NCI-H2227 (cell line): Measurements from ENCODE around the gene CNTN2.

ENCODE experiments used
- DNase-seq: peaks from one replicate; lab custom pipeline; 2025; ENCODE audit not compliant: unreplicated experiment; lab: John Stamatoyannopoulos, UW

CNTN2 gene

GRCh38 chr1:205072286-205072685, 29.3 kb downstream of the CNTN2 start:
- no peak for DNase-seq

GRCh38 chr1:205072881-205073280, 29.9 kb downstream of the CNTN2 start:
- DNase-seq = no peak

- no peak for DNase-seq
These were observed 30.5 kb downstream of the CNTN2 start for GRCh38 chr1:205073511-205073910.

- DNase-seq = no peak
These were observed 31.1 kb downstream of the CNTN2 start for GRCh38 chr1:205074084-205074483.

- DNase-seq = no peak
These were observed 31.5 kb downstream of the CNTN2 start for GRCh38 chr1:205074513-205074912.

- no peak for DNase-seq
These were observed 32.7 kb downstream of the CNTN2 start for GRCh38 chr1:205075642-205076155.

GRCh38 chr1:205076245-205076761, 33.3 kb downstream of the CNTN2 start:
- no peak for DNase-seq

- no peak for DNase-seq
These were observed 34.3 kb downstream of the CNTN2 start for GRCh38 chr1:205077158-205077933.

- no peak for DNase-seq
These were observed 34.9 kb downstream of the CNTN2 start for GRCh38 chr1:205077934-205078311.

- DNase-seq = peak; percentile 36
These were observed 39.4 kb downstream of the CNTN2 start for GRCh38 chr1:205082431-205082830.

- no peak for DNase-seq
These were observed 41.3 kb downstream of the CNTN2 start, which contains the start of gene TMEM81 for GRCh38 chr1:205084360-205084759. TSS of gene TMEM81 (minus strand) at chr1:205084460. CDS start at chr1:205084320, 140 bp downstream.

- DNase-seq = no peak
These were observed 45.3 kb downstream of the CNTN2 start for GRCh38 chr1:205088341-205088740.

- no peak for DNase-seq
These were observed 48.2 kb downstream of the CNTN2 start for GRCh38 chr1:205091043-205091740.

- DNase-seq = no peak
These were observed 52.4 kb downstream of the CNTN2 start for GRCh38 chr1:205095422-205095821.

- no peak for DNase-seq
These were observed 55.2 kb downstream of the CNTN2 start for GRCh38 chr1:205098242-205098641.

GRCh38 chr1:205102404-205102803, 59.4 kb downstream of the CNTN2 start:
- no peak for DNase-seq

GRCh38 chr1:205107327-205107726, 64.3 kb downstream of the CNTN2 start:
- DNase-seq = no peak

GRCh38 chr1:205108464-205108863, 65.5 kb downstream of the CNTN2 start:
- DNase-seq = no peak

GRCh38 chr1:205109269-205109668, 66.3 kb downstream of the CNTN2 start:
- DNase-seq = no peak

GRCh38 chr1:205109711-205110110, 66.7 kb downstream of the CNTN2 start:
- no peak for DNase-seq

GRCh38 chr1:205111354-205111753, 68.3 kb downstream of the CNTN2 start:
- no peak for DNase-seq

- no peak for DNase-seq
These were observed 75.7 kb downstream of the CNTN2 start for GRCh38 chr1:205118752-205119151.
